B cell (primary cell): Measurements from ENCODE around the gene TIMM44.

Source experiments
- CTCF ChIP-seq: fragments of 200-600 bp; IDR thresholded peaks from one replicate; pipeline ENCODE4 v1.8.0; 2022; ENCODE audit warnings: antibody characterized with exemption, mild to moderate bottlenecking
- EZH2 ChIP-seq: IDR thresholded peaks from 2 replicates; pipeline ENCODE4 v1.6.1; 2012; ENCODE audit warnings: borderline replicate concordance, low read depth, mild to moderate bottlenecking, moderate library complexity, low read length; ENCODE audit not compliant: insufficient read depth, poor library complexity, severe bottlenecking

GRCh38 chr19:7965259-7965841, 21.9 kb upstream of the TIMM44 start:
- TF ChIP-seq CTCF (no peak), EZH2 (no peak)
